HepG2 (cell line): ENCODE data around the gene SNX21. TPM values are rescaled to one million over a fixed set of nuclear protein-coding genes. Genes with fewer than 3 reads are reported as not detected.

Experiments used
- ATF5 ChIP-seq: sonication (generic); formaldehyde crosslinking; IDR thresholded peaks from 2 replicates; pipeline ENCODE4 v1.4.0; 2020; ENCODE audit warnings: mild to moderate bottlenecking, low read depth, missing genetic modification reagents
- ATRX ChIP-seq: sonication (generic); formaldehyde crosslinking; IDR thresholded peaks from 2 replicates; pipeline ENCODE4 v1.4.0; 2020; ENCODE audit warnings: missing genetic modification reagents, borderline replicate concordance
- ETS1 ChIP-seq: sonication (generic); formaldehyde crosslinking; IDR thresholded peaks from 2 replicates; pipeline ENCODE4 v1.4.0; 2020; ENCODE audit warnings: missing genetic modification reagents
- HNF1B ChIP-seq: sonication (generic); formaldehyde crosslinking; IDR thresholded peaks from 2 replicates; pipeline ENCODE4 v1.5.1; 2020; ENCODE audit warnings: mild to moderate bottlenecking, moderate library complexity, missing genetic modification reagents
- HOXA7 ChIP-seq: sonication (generic); formaldehyde crosslinking; IDR thresholded peaks from 2 replicates; pipeline ENCODE4 v1.8.1; 2022; ENCODE audit warnings: mild to moderate bottlenecking, missing genetic modification reagents, moderate library complexity
- MED8 ChIP-seq: sonication (generic); formaldehyde crosslinking; IDR thresholded peaks from 2 replicates; pipeline ENCODE4 v1.8.1; 2023; ENCODE audit warnings: mild to moderate bottlenecking, missing genetic modification reagents; ENCODE audit not compliant: insufficient replicate concordance
- NRL ChIP-seq: sonication (generic); formaldehyde crosslinking; IDR thresholded peaks from 2 replicates; pipeline ENCODE4 v1.5.0; 2020; ENCODE audit warnings: missing genetic modification reagents, mild to moderate bottlenecking, moderate library complexity, borderline replicate concordance
- RNF2 ChIP-seq: fragments of 450-650 bp; conservative IDR thresholded peaks from 2 replicates; pipeline ENCODE4 v1.6.1; 2016; ENCODE audit warnings: low read depth
- SMAD1 ChIP-seq: sonication (generic); formaldehyde crosslinking; IDR thresholded peaks from 2 replicates; pipeline ENCODE4 v1.4.0; 2020; ENCODE audit warnings: missing genetic modification reagents, low read depth, mild to moderate bottlenecking, borderline replicate concordance
- SMAD3 ChIP-seq: sonication (generic); formaldehyde crosslinking; IDR thresholded peaks from 2 replicates; pipeline ENCODE4 v1.4.0; 2020; ENCODE audit warnings: missing genetic modification reagents
- TFE3 ChIP-seq: IDR thresholded peaks from 2 replicates; pipeline ENCODE4 v1.6.1; 2016
- ZEB1 ChIP-seq: IDR thresholded peaks from 2 replicates; pipeline ENCODE4 v1.6.1; 2012; ENCODE audit warnings: mild to moderate bottlenecking, low read depth, inconsistent platforms; ENCODE audit not compliant: insufficient replicate concordance
- ZIK1 ChIP-seq: sonication (generic); formaldehyde crosslinking; IDR thresholded peaks from 2 replicates; pipeline ENCODE4 v1.5.0; 2020; ENCODE audit warnings: mild to moderate bottlenecking, low read depth, missing genetic modification reagents, borderline replicate concordance
- ZNF333 ChIP-seq: sonication (generic); formaldehyde crosslinking; IDR thresholded peaks from 2 replicates; pipeline ENCODE4 v1.4.0; 2020; ENCODE audit warnings: mild to moderate bottlenecking, missing genetic modification reagents, borderline replicate concordance
- ZNF367 ChIP-seq: sonication (generic); formaldehyde crosslinking; IDR thresholded peaks from 2 replicates; pipeline ENCODE4 v1.4.0; 2020; ENCODE audit warnings: missing genetic modification reagents, borderline replicate concordance
- ZNF782 ChIP-seq: sonication (generic); formaldehyde crosslinking; IDR thresholded peaks from 2 replicates; pipeline ENCODE4 v1.4.0; 2020; ENCODE audit warnings: missing genetic modification reagents, mild to moderate bottlenecking, borderline replicate concordance
- polyA plus RNA-seq, 8 experiments: library from polyadenylated mRNA; depleted of rRNA in 3 of 8; stranded (reverse) in 7 of 8; unstranded in 1 of 8; fragments of >200 nt; fragmentation: Illumina TruSeq in 4 of 8; extraction: Trizol in 4 of 8; gene quantifications; 2 replicates each; pipeline versions ENCODE4 v1.2.1 to v1.2.3, GENCODE V29; 2011 to 2016; ENCODE audit warnings: low read depth in 4 of 8, missing spikeins in 1 of 8, mixed read lengths in 1 of 8; ENCODE audit not compliant: insufficient read depth in 1 of 8
- total RNA-seq, 5 experiments: library from RNA; depleted of rRNA; stranded (reverse); fragments of >200 nt; fragmentation: Illumina TruSeq; extraction: Trizol; gene quantifications; 2 replicates each; pipeline ENCODE4 v1.2.3, GENCODE V29; 2016; ENCODE audit warnings: low read depth in 1 of 5
- TF ChIP-seq, protein P1 (sequence below): sonication (generic); formaldehyde crosslinking; IDR thresholded peaks from 2 replicates; pipeline ENCODE4 v1.4.0; 2020; ENCODE audit warnings: missing genetic modification reagents, low read depth, mild to moderate bottlenecking, borderline replicate concordance
- TF ChIP-seq, protein P2 (sequence below): sonication (generic); formaldehyde crosslinking; IDR thresholded peaks from 2 replicates; pipeline ENCODE4 v1.4.0; 2020; ENCODE audit warnings: mild to moderate bottlenecking, missing genetic modification reagents

The SNX21 gene
- total and polyA plus RNA-seq, 2 of the 13 experiments (the other 11 are each of a cell fraction or from before 2014, with no cell fraction given): 7.7 to 12.8 TPM

DNA sequence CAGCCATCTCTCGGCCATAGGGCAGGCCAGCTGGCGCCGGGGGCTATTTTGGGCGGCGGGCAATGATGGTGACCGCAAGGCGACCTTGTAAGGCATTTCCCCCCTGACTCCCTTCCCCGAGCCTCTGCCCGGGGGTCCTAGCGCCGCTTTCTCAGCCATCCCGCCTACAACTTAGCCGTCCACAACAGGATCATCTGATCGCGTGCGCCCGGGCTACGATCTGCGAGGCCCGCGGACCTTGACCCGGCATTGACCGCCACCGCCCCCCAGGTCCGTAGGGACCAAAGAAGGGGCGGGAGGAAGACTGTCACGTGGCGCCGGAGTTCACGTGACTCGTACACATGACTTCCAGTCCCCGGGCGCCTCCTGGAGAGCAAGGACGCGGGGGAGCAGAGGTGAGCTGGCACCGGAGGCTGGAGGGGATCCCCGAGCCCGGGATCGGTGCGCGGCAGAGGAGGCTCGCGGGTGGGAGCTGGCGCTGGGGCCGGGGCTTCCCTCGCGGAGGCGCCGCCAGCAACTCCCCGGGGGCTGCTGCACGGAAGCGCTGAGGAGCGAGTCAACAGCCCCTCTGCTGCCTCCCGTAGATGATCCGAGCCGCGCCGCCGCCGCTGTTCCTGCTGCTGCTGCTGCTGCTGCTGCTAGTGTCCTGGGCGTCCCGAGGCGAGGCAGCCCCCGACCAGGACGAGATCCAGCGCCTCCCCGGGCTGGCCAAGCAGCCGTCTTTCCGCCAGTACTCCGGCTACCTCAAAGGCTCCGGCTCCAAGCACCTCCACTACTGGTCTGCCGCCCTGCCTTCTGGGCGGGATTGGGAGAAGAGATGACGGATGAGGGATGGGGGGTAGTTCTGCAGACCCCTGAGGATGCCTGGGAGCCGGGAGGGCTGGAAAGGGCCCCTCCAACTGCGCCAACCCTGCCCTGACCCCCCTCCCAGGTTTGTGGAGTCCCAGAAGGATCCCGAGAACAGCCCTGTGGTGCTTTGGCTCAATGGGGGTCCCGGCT lies 57.7 kb downstream of the SNX21 start, which contains the start of the genes CTSA and NEURL2 (continued):
- TF ChIP-seq ETS1 (CRISPR knock-in tag) (peak; percentile 96; the same call in 1 of the 2 replicates), ZNF333 (CRISPR knock-in tag) (peak; percentile 94; the same call in 1 of the 2 replicates), SMAD1 (peak; percentile 90; the same call in 1 of the 2 replicates), SMAD3 (CRISPR knock-in tag) (peak; percentile 100), ZNF367 (CRISPR knock-in tag) (no peak), MED8 (peak; percentile 99), ZEB1 (no peak), ZIK1 (CRISPR knock-in tag) (peak; percentile 94), HOXA7 (CRISPR knock-in tag) (peak; percentile 89; the same call in 1 of the 2 replicates), ATRX (no peak), HNF1B (CRISPR knock-in tag) (peak; percentile 99), ZNF782 (CRISPR knock-in tag) (peak; percentile 98), RNF2 (peak; percentile 97), NRL (peak; percentile 90; the same call in 1 of the 2 replicates), ATF5 (CRISPR knock-in tag) (peak; percentile 90), TFE3 (CRISPR knock-in tag) (peak; percentile 100)
- TF ChIP-seq, protein P1, sequence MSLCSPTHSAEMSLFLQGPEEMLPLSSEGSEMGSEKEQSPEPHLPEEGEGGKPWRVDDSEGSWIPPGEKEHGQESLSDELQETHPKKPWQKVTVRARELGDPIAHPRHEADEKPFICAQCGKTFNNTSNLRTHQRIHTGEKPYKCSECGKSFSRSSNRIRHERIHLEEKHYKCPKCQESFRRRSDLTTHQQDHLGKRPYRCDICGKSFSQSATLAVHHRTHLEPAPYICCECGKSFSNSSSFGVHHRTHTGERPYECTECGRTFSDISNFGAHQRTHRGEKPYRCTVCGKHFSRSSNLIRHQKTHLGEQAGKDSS (CRISPR knock-in tag): peak; percentile 99
- TF ChIP-seq, protein P2, sequence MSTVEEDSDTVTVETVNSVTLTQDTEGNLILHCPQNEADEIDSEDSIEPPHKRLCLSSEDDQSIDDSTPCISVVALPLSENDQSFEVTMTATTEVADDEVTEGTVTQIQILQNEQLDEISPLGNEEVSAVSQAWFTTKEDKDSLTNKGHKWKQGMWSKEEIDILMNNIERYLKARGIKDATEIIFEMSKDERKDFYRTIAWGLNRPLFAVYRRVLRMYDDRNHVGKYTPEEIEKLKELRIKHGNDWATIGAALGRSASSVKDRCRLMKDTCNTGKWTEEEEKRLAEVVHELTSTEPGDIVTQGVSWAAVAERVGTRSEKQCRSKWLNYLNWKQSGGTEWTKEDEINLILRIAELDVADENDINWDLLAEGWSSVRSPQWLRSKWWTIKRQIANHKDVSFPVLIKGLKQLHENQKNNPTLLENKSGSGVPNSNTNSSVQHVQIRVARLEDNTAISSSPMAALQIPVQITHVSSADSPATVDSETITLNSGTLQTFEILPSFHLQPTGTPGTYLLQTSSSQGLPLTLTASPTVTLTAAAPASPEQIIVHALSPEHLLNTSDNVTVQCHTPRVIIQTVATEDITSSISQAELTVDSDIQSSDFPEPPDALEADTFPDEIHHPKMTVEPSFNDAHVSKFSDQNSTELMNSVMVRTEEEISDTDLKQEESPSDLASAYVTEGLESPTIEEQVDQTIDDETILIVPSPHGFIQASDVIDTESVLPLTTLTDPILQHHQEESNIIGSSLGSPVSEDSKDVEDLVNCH: peak; percentile 92; the same call in 1 of the 2 replicates
